Neural cell (in vitro differentiated cells): ENCODE results near the gene GPR17. TPM values are rescaled to one million over a fixed set of nuclear protein-coding genes. Genes with fewer than 3 reads are reported as not detected.

Experiments used
- H2AFZ ChIP-seq: fragments of 200-600, 300-800 bp; sonication (generic), shearing (Covaris generic); 2 replicates; pipeline ENCODE4 v1.6.0; 2014; ENCODE audit warnings: low read depth, mild to moderate bottlenecking, antibody characterized with exemption, low read length, moderate library complexity
- H3F3A ChIP-seq: fragments of 200-600 bp; shearing (Covaris generic); 2 replicates; pipeline ENCODE4 v1.6.1; 2016; ENCODE audit warnings: mild to moderate bottlenecking, moderate library complexity, mixed read lengths, antibody characterized with exemption, low read length; ENCODE audit not compliant: insufficient read depth, poor library complexity, severe bottlenecking
- H3K27ac ChIP-seq: fragments of 200-600, 300-800 bp; sonication (generic), shearing (Covaris generic); 2 replicates; pipeline ENCODE4 v1.5.1; 2014; ENCODE audit warnings: mild to moderate bottlenecking, low read length, moderate library complexity
- H3K27me3 ChIP-seq: fragments of 300-800, 200-600 bp; sonication (generic), shearing (Covaris generic); 2 replicates; pipeline ENCODE4 v1.6.0; 2014; ENCODE audit warnings: mild to moderate bottlenecking, low read depth, low read length, moderate library complexity; ENCODE audit not compliant: insufficient read depth
- H3K36me3 ChIP-seq: fragments of 300-800, 200-600 bp; sonication (generic), shearing (Covaris generic); 2 replicates; pipeline ENCODE4 v1.5.1; 2014; ENCODE audit warnings: mild to moderate bottlenecking, antibody characterized with exemption, low read length, moderate library complexity; ENCODE audit not compliant: insufficient read depth
- H3K4me2 ChIP-seq: fragments of 300-800, 200-600 bp; sonication (generic), shearing (Covaris generic); 2 replicates; pipeline ENCODE4 v1.6.0; 2014; ENCODE audit warnings: mild to moderate bottlenecking, low read length
- H3K4me3 ChIP-seq: fragments of 300-800, 200-600 bp; sonication (generic), shearing (Covaris generic); 2 replicates; pipeline ENCODE4 v1.5.1; 2014; ENCODE audit warnings: mild to moderate bottlenecking, low read length, moderate library complexity
- H3K79me2 ChIP-seq: fragments of 200-600 bp; shearing (Covaris generic); replicated peaks from 2 replicates; pipeline ENCODE4 v1.6.0; 2014; ENCODE audit warnings: mild to moderate bottlenecking, low read length, moderate library complexity; ENCODE audit not compliant: insufficient read depth
- H3K9ac ChIP-seq: fragments of 300-800, 200-600 bp; sonication (generic), shearing (Covaris generic); 2 replicates; pipeline ENCODE4 v1.6.1; 2016; ENCODE audit warnings: mild to moderate bottlenecking, low read length, mixed read lengths
- H3K9me2 ChIP-seq: fragments of 200-600 bp; shearing (Covaris generic); 2 replicates; pipeline ENCODE4 v1.6.1; 2016; ENCODE audit warnings: mild to moderate bottlenecking, low read length, mixed read lengths; ENCODE audit not compliant: insufficient read depth
- H3K9me3 ChIP-seq: fragments of 200-600, 300-800 bp; sonication (generic), shearing (Covaris generic); 2 replicates; pipeline ENCODE4 v1.6.1; 2016; ENCODE audit warnings: mild to moderate bottlenecking, mixed run types, low read length, moderate library complexity, mixed read lengths
- H4K20me1 ChIP-seq: fragments of 200-600 bp; shearing (Covaris generic); 2 replicates; pipeline ENCODE4 v1.6.1; 2016; ENCODE audit warnings: mild to moderate bottlenecking, mixed run types; ENCODE audit not compliant: insufficient read depth
- EP300 ChIP-seq: fragments of 450-650 bp; conservative IDR thresholded peaks from 2 replicates; pipeline ENCODE4 v1.6.1; 2014; ENCODE audit warnings: antibody characterized with exemption, mild to moderate bottlenecking, moderate library complexity; ENCODE audit not compliant: poor library complexity, severe bottlenecking
- EZH2 ChIP-seq: fragments of 200-600, 300-800 bp; shearing (Covaris generic), sonication (generic); IDR thresholded peaks from 2 replicates; pipeline ENCODE4 v1.6.1; 2014; ENCODE audit warnings: antibody characterized with exemption, low read length, borderline replicate concordance, mild to moderate bottlenecking; ENCODE audit not compliant: insufficient read depth, poor library complexity, severe bottlenecking
- MXI1 ChIP-seq: fragments of 450-650 bp; conservative IDR thresholded peaks from 2 replicates; pipeline ENCODE4 v1.6.1; 2014; ENCODE audit warnings: antibody characterized with exemption, mild to moderate bottlenecking; ENCODE audit not compliant: poor library complexity, severe bottlenecking
- RAD21 ChIP-seq: fragments of 450-650 bp; conservative IDR thresholded peaks from 2 replicates; pipeline ENCODE4 v1.6.1; 2014; ENCODE audit warnings: antibody characterized with exemption, mild to moderate bottlenecking, moderate library complexity
- REST ChIP-seq: IDR thresholded peaks from 2 replicates; pipeline ENCODE4 v1.6.1; 2012; ENCODE audit warnings: borderline replicate concordance
- SMC3 ChIP-seq: fragments of 450-650 bp; conservative IDR thresholded peaks from 2 replicates; pipeline ENCODE4 v1.6.1; 2014; ENCODE audit warnings: antibody characterized with exemption, mild to moderate bottlenecking, moderate library complexity; ENCODE audit not compliant: poor library complexity
- TAF1 ChIP-seq: IDR thresholded peaks from 2 replicates; pipeline ENCODE4 v1.6.1; 2012; ENCODE audit warnings: low read depth
- polyA plus RNA-seq: library from polyadenylated mRNA; depleted of rRNA; stranded (reverse); fragments of >200 nt; gene quantifications from 2 replicates; pipeline ENCODE4 v1.2.3, GENCODE V29; 2014
- TF ChIP-seq, protein P1 (sequence below): fragments of 450-650 bp; IDR thresholded peaks from 2 replicates; pipeline ENCODE4 v1.5.1; 2014; ENCODE audit warnings: antibody characterized with exemption, mild to moderate bottlenecking, moderate library complexity; ENCODE audit not compliant: poor library complexity, severe bottlenecking

Gene GPR17
- polyA plus RNA-seq, 1 donor from 2014 or later, result not detected

DNA sequence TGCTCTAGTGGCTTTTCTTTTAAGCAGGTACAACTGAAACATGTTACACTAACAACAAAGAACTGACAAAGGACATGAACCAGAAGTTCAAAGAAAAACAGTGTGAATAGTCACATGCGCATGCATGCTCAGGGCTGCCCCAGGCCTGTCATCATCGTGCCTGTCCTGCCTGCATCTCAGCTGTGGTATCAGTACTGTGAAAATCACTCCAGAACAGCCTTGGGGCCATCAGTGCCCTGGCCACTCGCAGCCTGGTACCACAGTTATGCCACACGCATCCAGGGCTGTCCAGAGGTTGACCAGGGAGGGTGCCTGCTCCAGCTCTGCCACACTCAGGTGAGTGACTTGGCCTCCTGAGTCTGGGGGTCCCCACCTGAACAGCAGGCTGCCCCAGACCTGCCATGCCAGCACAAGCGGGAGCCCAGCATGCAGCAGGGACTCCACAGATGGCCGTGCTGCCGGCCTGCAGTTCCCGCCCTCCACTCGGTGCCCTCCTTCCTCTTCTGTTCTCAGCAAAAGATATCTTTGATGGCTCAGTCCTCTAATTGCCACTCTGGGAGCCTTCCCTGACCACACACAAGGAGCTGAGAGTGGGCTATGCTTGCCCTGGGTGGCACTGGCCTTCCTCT lies 17.1 kb downstream of the GPR17 start:
- Histone ChIP-seq H3K27ac (no peak overlapping the region), H3K9me3 (no peaks in the 10 kb centered on the region), H4K20me1 (no peaks in the 10 kb centered on the region), H3K4me2 (no peak overlapping the region), H3K36me3 (no peaks in the 10 kb centered on the region), H3K27me3 (peaks cover 26% of the 10 kb centered on the region), H3F3A (no peaks in the 10 kb centered on the region), H3K4me3 (no peak overlapping the region), H3K9me2 (no peaks in the 10 kb centered on the region), H3K79me2 (no peaks in the 10 kb centered on the region), H3K9ac (no peak overlapping the region), H2AFZ (no peak overlapping the region)
- TF ChIP-seq EP300, result no peak
- TF ChIP-seq MXI1, result no peak

- H3K27me3 ChIP-seq, result peaks cover 26% of the 10 kb centered on the region
- no peaks in the 10 kb centered on the region for H3F3A ChIP-seq
- no peak for TF ChIP-seq MXI1
- no peaks in the 10 kb centered on the region for H3K36me3 ChIP-seq
- no peak overlapping the region for H3K4me2 ChIP-seq
- no peaks in the 10 kb centered on the region for H3K9me2 ChIP-seq
- H3K9ac ChIP-seq, result no peak overlapping the region
- H3K79me2 ChIP-seq, result no peaks in the 10 kb centered on the region
- H4K20me1 ChIP-seq, result no peaks in the 10 kb centered on the region
- H2AFZ ChIP-seq, result no peak overlapping the region
- no peak overlapping the region for H3K4me3 ChIP-seq
- H3K9me3 ChIP-seq, result no peaks in the 10 kb centered on the region
- no peak overlapping the region for H3K27ac ChIP-seq
Observed at GRCh38 chr2:127663566-127664064, 17.7 kb downstream of the GPR17 start.

DNA sequence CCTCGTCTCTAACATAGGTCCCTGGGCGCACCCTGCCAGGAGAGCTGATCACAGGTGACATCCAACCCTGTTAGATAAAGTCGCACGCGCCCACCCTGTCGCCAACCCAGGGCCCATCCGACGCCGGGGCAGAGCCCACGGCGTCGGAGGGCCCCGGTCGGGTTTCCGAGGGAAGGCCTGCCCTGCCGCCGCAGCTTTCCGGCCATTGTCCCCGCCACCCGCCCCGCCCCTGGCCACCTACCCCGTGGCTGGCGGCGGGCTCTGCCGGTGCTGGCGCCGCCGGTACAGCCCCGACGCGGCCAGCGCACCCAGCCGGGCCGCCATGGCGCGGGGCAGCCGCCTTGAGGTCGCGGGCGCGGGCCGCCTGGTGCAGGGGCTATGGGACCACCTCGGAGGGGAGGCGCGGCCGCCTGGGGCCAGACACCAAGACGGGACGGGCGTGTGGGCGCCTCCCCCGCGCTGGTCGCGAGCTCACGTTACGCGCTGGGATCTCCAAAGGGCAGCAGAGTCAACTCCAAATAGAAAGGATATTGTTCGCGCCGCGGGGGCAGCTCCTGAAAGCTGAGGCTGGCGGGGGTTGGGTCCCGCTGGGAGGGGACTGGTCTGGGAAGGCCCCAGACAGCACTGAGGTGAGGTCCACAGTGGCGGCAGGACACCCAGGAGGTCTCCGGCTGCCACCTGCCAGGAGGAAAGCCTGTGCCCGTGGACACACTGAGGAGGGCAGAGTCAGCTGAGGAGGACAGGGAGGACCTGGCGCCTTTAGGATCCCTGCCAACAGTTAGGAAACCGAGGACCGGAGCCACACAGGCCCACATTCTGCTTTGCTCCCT lies 18.3 kb downstream of the GPR17 start:
- Histone ChIP-seq H3K9ac (no peak overlapping the region), H3K27ac (no peak overlapping the region)

More for the DNA sequence above, 18.3 kb downstream of the GPR17 start:
- no peaks in the 10 kb centered on the region for H3K9me2 ChIP-seq
- no peak overlapping the region for H3K4me3 ChIP-seq
- H3K36me3 ChIP-seq, result no peaks in the 10 kb centered on the region
- H3F3A ChIP-seq, result no peaks in the 10 kb centered on the region
- peaks cover 26% of the 10 kb centered on the region for H3K27me3 ChIP-seq
- H4K20me1 ChIP-seq, result no peaks in the 10 kb centered on the region
- H2AFZ ChIP-seq, result no peak overlapping the region
- no peaks in the 10 kb centered on the region for H3K79me2 ChIP-seq
- TF ChIP-seq EZH2 (no peak), RAD21 (no peak), SMC3 (no peak), REST (no peak), TAF1 (no peak), MXI1 (no peak)
- TF ChIP-seq, protein P1, sequence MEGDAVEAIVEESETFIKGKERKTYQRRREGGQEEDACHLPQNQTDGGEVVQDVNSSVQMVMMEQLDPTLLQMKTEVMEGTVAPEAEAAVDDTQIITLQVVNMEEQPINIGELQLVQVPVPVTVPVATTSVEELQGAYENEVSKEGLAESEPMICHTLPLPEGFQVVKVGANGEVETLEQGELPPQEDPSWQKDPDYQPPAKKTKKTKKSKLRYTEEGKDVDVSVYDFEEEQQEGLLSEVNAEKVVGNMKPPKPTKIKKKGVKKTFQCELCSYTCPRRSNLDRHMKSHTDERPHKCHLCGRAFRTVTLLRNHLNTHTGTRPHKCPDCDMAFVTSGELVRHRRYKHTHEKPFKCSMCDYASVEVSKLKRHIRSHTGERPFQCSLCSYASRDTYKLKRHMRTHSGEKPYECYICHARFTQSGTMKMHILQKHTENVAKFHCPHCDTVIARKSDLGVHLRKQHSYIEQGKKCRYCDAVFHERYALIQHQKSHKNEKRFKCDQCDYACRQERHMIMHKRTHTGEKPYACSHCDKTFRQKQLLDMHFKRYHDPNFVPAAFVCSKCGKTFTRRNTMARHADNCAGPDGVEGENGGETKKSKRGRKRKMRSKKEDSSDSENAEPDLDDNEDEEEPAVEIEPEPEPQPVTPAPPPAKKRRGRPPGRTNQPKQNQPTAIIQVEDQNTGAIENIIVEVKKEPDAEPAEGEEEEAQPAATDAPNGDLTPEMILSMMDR, result no peak
- no peak overlapping the region for H3K4me2 ChIP-seq
- H3K9me3 ChIP-seq, result no peaks in the 10 kb centered on the region
